NCI-H524 (cell line): Measurements from ENCODE around the gene MAML2.

Experiments
- DNase-seq, 2 experiments: peaks; one replicate each; lab custom pipeline; 2025; lab: John Stamatoyannopoulos, UW

Gene MAML2

GRCh38 chr11:96238563-96239135 is 104.3 kb downstream of the MAML2 start:
- peak; percentile 21 to 55 for DNase-seq

- peak; percentile 52 to 84 for DNase-seq
Observed at GRCh38 chr11:96237766-96238266, 105.2 kb downstream of the MAML2 start.

- DNase-seq = no peak
Observed at GRCh38 chr11:96235751-96236150, 107.2 kb downstream of the MAML2 start.

- no peak for DNase-seq
Observed at GRCh38 chr11:96234866-96235441, 108.0 kb downstream of the MAML2 start.

GRCh38 chr11:96232132-96232531 is 110.9 kb downstream of the MAML2 start:
- DNase-seq = no peak

- no peak for DNase-seq
Observed at GRCh38 chr11:96230686-96231085, 112.3 kb downstream of the MAML2 start.

GRCh38 chr11:96229354-96229977 is 113.5 kb downstream of the MAML2 start:
- DNase-seq = no peak

- no peak for DNase-seq
Observed at GRCh38 chr11:96228910-96229309, 114.1 kb downstream of the MAML2 start.

GRCh38 chr11:96228473-96228891 is 114.5 kb downstream of the MAML2 start:
- no peak for DNase-seq

- DNase-seq = no peak
Observed at GRCh38 chr11:96227244-96227643, 115.8 kb downstream of the MAML2 start.

- DNase-seq = no peak
Observed at GRCh38 chr11:96223083-96223482, 119.9 kb downstream of the MAML2 start.

GRCh38 chr11:96222102-96222501 is 120.9 kb downstream of the MAML2 start:
- DNase-seq = no peak

- no peak for DNase-seq
Observed at GRCh38 chr11:96221244-96222070, 121.5 kb downstream of the MAML2 start.

- no peak for DNase-seq
Observed at GRCh38 chr11:96219981-96220623, 122.9 kb downstream of the MAML2 start.

- no peak for DNase-seq
Observed at GRCh38 chr11:96218901-96219300, 124.1 kb downstream of the MAML2 start.

- DNase-seq = no peak
Observed at GRCh38 chr11:96218006-96218405, 125.0 kb downstream of the MAML2 start.

- DNase-seq = no peak
Observed at GRCh38 chr11:96217206-96217605, 125.8 kb downstream of the MAML2 start.

GRCh38 chr11:96215826-96216225 is 127.2 kb downstream of the MAML2 start:
- DNase-seq = no peak

- DNase-seq = no peak
Observed at GRCh38 chr11:96215110-96215782, 127.7 kb downstream of the MAML2 start.

- no peak for DNase-seq
Observed at GRCh38 chr11:96214777-96215109, 128.3 kb downstream of the MAML2 start.

GRCh38 chr11:96213500-96213899 is 129.5 kb downstream of the MAML2 start:
- DNase-seq = no peak

- no peak for DNase-seq
Observed at GRCh38 chr11:96211436-96211835, 131.6 kb downstream of the MAML2 start.
